ENCODE results near the gene RANBP3.

The RANBP3 gene

GRCh38 chr19:5943623-5944022, 34.3 kb downstream of the RANBP3 start (continued):
- TF ChIP-seq ZNF530 (tag by site-specific recombination; IDR thresholded peaks at IDR 0.05; ENCODE audit: low read depth) = no peak
- no peak for TF ChIP-seq ZNF341 (tag by site-specific recombination; IDR thresholded peaks at IDR 0.05; ENCODE audit: low read depth)
- peak; percentile 63 for TF ChIP-seq PRDM10 (tag by site-specific recombination; IDR thresholded peaks at IDR 0.05)
- peak; percentile 73 for TF ChIP-seq PATZ1 (tag by site-specific recombination; IDR thresholded peaks at IDR 0.05)

GRCh38 chr19:5943045-5943444, 34.9 kb downstream of the RANBP3 start:
- Histone ChIP-seq H3K4me3 (ENCODE audit: low read depth, low read length) (no peak overlapping the region), H3K9me3 (ENCODE audit: control insufficient read depth, insufficient read depth, low read depth, low read length) (no peaks in the 10 kb centered on the region), H3K27ac (ENCODE audit: extremely low read depth, low read depth, low read length) (no peak overlapping the region), H3K36me3 (ENCODE audit: control insufficient read depth in 2 of 2, insufficient read depth in 1 of 2, low read length in 2 of 2) (peaks cover 0 to 40% of the 10 kb centered on the region in 2 experiments; a peak in 2 of 3 replicates), H3K4me1 (ENCODE audit: control insufficient read depth, insufficient read depth, low read length) (peaks cover 5% of the 10 kb centered on the region; the same call in 1 of the 2 replicates)
- TF ChIP-seq EGR2 (tag by site-specific recombination; IDR thresholded peaks at IDR 0.05; ENCODE audit: low read depth) (no peak), ZSCAN16 (tag by site-specific recombination; IDR thresholded peaks at IDR 0.05) (0 out of 2 replicates have a peak, but pooled peaks have one; percentile 52)
- ChIA-PET POLR2A (no interaction called here), CTCF (interaction anchor here (1.0 kb wide), 1 partner anchor 13 kb away, joined by 3 read pairs; no protein-coding TSS in a partner anchor)

GRCh38 chr19:5941673-5942072, 36.3 kb downstream of the RANBP3 start:
- H3K4me1 ChIP-seq (ENCODE audit: control insufficient read depth, insufficient read depth, low read length) = peaks cover 5% of the 10 kb centered on the region; the same call in 1 of the 2 replicates
- H3K27ac ChIP-seq (ENCODE audit: extremely low read depth, low read depth, low read length) = no peak overlapping the region
- H3K36me3 ChIP-seq (ENCODE audit: control insufficient read depth in 2 of 2, insufficient read depth in 1 of 2, low read length in 2 of 2) = peaks cover 0 to 52% of the 10 kb centered on the region in 2 experiments; a peak in 2 of 3 replicates
- H3K9me3 ChIP-seq (ENCODE audit: control insufficient read depth, insufficient read depth, low read depth, low read length) = no peaks in the 10 kb centered on the region
- ChIA-PET CTCF (interaction anchor here (0.6 to 2.8 kb wide), 3 partner anchors 26 to 81 kb away, joined by 3 to 8 read pairs (median 7); no protein-coding TSS in a partner anchor), POLR2A (no interaction called here)
- no peak overlapping the region for H3K4me3 ChIP-seq (ENCODE audit: low read depth, low read length)
- TF ChIP-seq ZNF623 (tag by site-specific recombination; IDR thresholded peaks at IDR 0.05) (no peak), ZSCAN18 (tag by site-specific recombination; IDR thresholded peaks at IDR 0.05) (no peak), ZNF747 (tag by site-specific recombination; IDR thresholded peaks at IDR 0.05) (no peak), OSR2 (tag by site-specific recombination; IDR thresholded peaks at IDR 0.05) (no peak), WT1 (tag by site-specific recombination; IDR thresholded peaks at IDR 0.05) (no peak), CTCF (tag by site-specific recombination; IDR thresholded peaks at IDR 0.05) (no peak), ZFP41 (tag by site-specific recombination; IDR thresholded peaks at IDR 0.05; ENCODE audit: borderline replicate concordance) (no peak), ZNF311 (tag by site-specific recombination; IDR thresholded peaks at IDR 0.05; ENCODE audit: borderline replicate concordance) (no peak), ZNF23 (tag by site-specific recombination; IDR thresholded peaks at IDR 0.05; ENCODE audit: borderline replicate concordance) (no peak), ZNF341 (tag by site-specific recombination; IDR thresholded peaks at IDR 0.05; ENCODE audit: low read depth) (no peak), KLF9 (tag by site-specific recombination; IDR thresholded peaks at IDR 0.05; ENCODE audit: low read depth) (no peak), PATZ1 (tag by site-specific recombination; IDR thresholded peaks at IDR 0.05) (no peak), ZXDB (tag by site-specific recombination; IDR thresholded peaks at IDR 0.05) (no peak), ZNF560 (tag by site-specific recombination; IDR thresholded peaks at IDR 0.05; ENCODE audit: borderline replicate concordance) (no peak), ELK4 (IDR thresholded peaks at IDR 0.05; ENCODE audit: borderline replicate concordance, low read depth, low read length) (no peak)
